ENCODE measurements around the gene AUTS2.

Gene AUTS2

DNA sequence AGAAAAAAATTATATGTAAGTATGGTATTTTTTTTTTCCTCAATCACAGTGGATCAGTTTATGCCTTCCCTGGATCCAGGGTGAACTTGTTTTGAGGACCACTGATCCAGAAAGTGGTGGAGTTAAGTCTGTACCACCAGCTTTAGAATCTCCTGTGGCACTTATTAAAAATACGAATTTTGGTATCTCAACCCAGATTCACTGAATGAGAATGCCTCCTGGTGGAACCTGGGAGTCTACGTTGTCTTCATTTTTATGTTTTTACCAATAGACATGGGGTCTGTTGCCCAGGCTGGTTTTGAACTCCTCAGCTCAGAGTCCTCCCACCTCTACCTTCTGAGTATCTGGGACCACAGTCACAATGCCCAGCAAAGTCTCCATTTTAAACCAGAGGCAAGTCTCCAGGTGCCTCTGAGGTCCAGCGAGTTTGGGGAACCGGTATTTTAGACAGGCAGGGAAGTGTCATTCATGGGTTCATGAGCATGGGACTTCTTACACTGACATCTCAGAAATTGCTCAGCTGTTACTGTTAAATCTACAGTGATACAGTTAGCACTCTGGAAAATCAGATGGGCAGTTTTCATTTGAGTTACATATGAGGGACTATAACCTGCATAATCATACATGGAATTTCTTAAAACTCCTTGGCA is 200.9 kb downstream of the AUTS2 start:
- DNase-seq = no peak

DNA sequence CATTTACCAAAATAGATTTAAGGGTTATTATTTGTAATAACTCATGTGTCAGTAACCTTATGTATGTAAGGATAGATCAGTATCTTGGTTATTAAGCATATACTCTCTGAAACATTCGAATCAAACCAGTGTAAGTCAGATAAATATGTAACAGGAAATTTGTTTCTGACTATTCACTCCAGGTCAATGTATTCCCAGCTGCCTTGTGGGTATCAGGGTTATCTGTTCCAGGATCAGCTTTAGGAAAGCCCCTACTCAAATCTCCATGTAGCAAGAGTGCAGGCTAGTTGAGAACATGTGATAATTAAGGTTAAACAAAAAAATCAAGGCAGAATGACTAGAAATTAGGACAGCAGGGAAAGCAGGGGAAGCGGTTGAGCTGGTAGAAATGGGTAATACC is 201.7 kb downstream of the AUTS2 start:
- DNase-seq = no peak

DNA sequence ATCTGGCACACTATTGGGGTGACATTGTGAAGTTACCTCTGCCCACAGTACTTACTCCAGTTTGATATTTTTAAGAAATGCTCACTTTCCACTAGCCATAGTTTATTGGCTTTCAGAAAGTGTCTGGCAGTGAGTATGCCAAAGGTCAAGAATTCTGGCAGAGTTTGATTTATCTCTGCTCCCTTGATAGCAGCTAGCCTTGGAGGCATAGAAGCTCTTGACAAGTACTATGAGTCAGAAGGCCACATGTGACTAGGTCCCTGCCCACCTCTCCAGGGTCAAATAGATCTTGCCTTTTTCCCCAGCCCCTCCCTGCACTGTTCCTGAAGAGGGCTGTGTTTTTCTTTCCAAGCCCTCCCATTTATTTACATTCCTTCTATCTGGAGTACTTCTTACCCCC is 202.2 kb downstream of the AUTS2 start:
- no peak for DNase-seq

DNA sequence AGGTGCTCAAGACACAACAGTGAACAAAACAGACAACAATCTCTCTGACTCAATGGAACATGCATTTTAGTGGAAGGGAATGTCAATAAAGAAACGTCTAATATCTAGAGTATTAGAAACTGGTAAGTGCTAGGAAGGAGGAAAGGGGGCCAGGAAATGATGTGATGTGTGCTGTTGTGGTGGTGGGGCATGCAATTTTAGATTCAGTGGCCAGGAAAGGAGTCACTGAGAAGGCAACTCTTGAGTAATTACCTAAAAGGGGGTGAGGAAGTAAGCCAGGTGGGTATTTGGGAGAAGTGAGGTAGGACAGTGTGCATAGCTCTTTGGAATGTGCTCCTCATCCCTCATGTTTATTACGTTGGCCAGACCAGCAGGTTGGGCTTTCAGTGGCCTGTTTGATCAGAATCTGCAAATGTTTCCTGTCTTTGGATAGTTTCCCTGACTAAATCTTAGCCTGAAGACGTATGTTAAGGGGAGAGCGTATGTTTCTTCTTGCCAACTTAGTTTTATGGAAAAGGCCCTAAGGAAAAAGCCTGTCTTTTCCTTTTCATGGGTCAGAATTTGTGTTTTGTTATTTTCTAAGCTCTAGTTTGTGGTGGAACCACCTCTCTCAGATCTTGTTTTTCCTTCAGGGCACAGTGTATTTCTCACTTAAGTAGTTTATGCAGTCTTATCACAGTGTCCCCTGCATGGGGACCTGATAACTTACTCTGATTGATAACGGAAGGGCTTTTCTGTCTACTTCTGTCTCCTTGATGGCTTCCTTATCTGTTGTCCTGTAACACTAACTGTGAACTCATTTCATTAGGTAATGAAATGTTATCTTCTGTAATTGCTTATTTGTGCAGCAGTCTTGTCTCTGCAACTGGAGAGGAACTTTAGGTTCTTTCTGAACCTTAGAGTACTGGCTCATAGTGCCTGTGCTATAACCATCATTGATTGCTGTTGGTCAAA is 203.7 kb downstream of the AUTS2 start:
- no peak for DNase-seq

DNA sequence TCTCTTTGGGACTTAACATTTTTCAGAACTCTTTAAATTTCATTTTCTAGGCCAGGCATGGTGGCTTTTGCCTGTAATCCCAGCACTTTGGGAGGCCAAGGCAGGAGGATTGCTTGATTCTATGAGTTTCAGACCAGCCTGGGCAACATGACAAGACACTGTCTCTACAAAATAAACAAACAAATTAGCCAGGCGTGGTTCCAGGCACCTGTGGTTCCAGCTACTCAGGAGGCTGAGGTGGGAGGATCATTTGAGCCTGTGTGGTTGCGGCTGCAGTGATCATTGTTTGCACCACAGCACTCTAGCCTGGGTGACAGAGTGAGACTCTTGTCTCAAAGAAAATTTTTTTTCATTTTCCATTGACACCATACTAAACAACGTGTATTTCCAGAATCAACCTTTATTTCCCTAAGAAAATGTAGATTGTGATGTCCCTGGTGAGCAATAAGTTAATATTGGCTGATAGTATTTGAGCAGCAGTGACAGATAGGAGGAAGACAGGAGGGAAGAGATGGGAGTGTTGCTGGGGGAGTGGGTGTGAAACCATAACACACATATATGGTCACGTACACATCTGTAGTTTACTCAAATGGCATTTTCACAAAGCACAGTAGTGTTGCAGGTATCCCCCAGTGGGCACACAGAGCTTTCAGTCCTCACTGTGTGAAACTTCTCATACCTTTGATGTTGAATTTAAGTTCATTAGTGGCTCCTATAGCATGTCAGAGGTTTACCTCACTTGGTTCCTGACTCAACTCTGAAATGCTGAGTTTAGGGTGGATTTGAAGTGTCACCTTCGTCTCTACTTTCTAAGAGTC is 205.6 kb downstream of the AUTS2 start:
- DNase-seq = no peak

DNA sequence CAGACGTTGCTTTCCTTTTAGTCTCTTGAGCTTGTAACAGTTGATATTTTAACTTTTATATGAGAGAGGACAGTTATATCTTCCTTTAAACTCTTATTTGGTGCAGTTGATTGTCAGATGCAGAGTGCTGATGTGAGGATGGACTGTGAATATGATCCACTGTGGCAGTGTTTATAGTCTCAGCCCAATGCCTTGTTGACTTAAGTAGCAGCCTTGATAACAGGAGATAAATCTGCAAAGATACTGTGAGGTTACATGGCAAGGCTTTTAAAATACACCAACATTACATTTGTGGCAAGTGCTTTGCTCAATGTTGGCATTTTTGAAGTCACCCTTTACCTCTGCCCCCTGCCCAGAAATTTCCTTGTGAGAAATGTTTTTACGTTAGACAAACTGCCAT is 206.7 kb downstream of the AUTS2 start:
- no peak for DNase-seq

DNA sequence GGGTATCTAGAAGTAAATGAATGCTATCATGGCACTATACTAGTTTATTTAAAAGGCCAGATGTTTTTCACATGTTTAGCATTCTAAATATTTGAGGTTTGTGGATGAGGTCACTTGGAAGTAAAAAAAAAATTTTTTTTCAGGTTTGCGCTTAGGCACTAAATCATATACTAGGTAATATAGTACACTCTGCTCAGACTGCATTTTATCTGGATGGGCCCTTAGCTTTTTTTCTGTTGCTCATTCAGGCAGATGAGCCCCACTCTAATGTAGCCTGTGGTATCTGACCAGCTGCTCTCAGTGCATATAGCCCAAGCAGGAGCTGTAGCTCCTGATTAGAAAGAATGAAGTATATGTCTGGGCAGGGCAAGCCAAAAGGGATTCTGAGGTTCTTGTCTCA is 210.1 kb downstream of the AUTS2 start:
- DNase-seq = no peak

DNA sequence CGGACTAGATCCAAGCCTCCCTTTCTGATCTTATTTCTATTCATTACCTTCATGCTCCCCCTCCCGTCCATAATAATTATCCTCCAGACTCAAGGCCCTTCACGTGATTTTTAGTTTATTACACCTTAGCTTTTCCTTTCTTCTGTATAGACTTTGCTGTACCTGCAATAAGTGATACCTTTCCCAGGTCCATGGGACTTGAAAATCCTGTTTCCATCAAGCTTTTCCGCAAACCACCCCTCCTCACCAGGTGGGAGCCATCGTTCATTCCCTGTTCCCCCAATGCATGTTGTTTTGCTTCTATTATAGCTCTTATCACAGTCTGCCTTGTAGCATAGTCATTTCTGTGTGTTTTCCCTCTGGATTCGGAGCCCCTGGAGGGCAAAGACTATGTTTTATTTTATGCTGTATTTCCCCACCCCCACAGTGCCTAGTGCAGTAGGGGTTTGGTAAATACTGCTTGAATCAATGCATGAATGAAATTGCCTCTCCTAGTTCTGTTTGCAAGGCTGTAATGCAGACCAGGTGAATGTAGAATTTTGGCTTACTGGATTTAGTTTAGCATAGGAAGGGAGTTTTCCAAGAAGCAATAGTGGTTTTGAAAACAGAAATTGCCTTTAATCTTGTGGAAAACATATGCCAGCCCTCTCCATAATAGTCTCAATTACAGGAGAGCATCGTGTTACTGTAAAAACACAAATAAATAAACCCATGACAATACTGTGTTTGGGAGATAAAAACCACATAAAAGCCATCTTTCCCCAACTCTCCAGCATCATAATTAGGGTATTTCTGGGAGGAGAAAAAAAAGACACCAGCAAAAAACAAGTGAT is 213.4 kb downstream of the AUTS2 start:
- no peak for DNase-seq

DNA sequence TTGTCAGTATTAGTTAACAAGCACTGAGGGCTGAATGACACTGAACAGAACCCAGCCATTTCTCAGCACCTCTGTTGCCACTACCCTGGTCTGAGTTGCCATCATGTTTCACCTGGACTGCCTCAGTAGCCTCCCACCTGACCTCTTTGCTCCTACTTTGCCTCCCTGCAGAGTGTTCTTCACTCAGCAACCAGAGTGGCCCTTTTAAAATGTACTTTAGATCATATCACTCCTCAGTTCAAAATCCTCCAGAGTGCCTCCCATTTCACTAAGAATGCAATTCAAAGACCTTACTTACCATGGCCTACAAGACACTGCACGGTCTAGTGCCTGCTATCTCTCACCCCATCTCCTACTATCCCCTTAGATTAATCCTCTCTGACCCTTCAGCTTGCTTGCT is 214.5 kb downstream of the AUTS2 start:
- DNase-seq = no peak

DNA sequence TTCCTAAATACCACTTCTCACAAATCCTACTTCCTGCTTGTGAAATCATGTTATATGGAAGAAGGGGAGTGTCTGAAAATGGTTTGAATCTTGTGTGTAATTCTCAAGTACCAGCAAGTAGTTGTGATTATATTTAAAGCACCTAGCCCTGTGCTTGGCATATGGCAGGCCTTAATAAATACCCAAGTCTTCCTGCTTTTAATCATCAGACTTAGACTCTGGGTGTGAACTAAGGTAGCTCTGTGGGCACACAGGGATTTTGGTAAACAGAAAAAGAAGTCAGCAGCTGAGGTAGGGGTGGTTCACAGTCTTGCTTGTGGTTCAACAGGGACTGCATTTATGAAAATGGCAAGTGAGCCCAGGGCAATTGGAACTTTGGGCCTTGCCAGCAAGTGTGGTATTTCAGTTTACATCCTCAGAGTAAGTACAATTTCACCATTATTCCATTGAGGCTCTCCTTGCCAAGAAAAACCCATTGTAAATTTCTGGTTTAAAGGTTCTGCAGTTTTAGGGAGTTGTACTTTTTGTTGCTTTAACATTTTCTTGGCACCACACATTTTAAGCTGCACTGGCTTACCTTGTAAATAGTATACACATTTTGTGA is 215.5 kb downstream of the AUTS2 start:
- peak; percentile 18 for DNase-seq

DNA sequence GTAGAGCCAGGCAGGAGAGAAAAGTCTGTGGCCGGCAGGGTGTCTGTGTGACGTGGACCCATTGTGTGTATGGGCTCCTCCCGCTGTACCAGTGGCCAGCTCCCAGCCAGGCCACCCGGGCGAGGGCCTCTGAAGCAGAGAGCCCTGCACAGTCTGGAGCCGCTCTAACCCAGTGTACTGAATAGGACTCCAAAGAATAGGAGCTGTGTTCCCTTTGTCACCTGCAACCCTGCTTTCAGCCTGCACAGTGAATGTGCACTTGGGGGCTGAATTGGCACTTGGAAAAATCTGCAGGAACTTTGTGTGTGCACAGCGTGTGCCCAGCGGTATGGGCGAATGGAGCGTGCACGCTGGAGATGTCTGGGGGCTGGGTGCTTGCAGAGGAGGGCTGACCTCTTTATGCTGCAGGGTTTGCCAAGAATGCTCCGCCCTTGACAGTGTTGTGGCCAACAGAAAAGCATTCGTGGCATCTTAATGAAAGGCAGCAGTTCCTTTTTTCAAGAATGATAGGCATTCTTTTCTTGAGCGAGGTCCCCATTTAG is 216.2 kb downstream of the AUTS2 start:
- DNase-seq = no peak

DNA sequence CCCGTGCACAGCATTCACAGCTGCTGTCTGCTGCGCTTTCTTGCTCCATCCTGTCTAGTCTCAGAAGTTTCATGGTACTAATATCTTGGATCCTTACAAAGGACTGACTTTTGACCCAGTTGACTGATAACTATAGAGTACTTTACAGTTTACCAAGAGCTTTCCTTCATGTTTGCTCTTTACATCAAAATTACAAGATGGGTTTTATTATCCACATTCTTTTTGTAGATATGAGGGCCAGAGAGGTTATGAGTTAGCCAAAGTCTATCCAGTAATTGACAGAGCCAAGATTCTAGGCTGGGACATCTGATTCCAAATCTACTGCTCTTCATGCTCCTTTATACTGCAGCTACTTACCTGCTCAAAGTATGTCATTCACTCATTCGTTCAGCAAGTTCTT is 218.2 kb downstream of the AUTS2 start:
- no peak for DNase-seq

DNA sequence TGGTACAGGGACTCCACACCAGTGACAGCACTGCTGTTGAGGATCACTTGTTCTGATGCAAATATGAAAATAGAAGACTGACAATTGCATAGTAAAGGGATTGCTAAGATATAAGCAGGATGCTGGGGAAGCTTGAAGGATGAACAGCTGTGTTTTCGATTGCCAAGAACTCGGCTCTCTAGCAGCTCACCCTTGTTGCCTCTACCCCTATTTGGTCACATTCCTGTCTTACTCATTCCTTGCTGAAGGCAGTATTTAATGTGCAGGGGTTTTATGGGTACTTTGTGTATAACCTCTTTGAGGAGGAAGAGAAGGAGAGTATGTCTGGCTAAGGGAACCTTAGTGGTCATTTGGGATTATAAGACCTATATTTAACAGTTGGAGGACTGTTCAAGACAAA is 218.8 kb downstream of the AUTS2 start:
- no peak for DNase-seq

DNA sequence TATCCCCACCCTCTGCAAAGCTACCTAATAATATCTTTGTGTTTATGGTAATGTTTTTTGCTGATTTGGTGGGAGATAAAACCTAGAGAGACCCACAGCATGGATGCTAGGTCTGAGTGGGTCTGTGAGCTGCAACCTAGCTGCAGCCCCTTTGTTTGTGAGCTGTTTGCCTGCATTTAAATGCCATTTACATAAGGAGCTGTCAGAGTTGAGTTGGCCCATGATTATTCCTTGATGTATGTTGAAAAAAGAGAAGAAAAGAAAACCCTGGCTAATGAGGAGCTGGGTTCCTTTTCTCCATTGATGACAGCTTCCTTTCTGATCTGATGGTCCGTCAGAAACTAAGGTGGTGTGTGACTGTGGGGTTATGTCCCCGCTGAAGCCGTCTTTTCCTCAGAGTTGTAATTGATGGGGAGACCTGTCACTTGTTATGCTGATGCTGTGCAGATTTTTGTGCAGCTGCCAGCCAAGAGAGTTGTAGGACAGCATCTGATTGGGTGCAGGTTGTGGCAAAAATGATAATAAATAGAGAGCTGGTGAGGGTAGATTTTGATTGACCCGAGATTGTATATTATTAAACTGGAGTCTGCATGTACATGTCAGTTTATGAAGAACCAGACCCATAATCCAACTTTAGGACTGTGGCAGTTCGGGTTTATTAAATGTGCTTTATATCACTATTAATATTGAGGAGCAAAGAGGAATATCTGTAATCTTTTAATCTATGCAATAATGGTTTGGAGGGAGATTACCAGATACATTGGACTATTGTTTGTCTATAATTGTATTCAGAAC is 219.8 kb downstream of the AUTS2 start:
- no peak for DNase-seq

DNA sequence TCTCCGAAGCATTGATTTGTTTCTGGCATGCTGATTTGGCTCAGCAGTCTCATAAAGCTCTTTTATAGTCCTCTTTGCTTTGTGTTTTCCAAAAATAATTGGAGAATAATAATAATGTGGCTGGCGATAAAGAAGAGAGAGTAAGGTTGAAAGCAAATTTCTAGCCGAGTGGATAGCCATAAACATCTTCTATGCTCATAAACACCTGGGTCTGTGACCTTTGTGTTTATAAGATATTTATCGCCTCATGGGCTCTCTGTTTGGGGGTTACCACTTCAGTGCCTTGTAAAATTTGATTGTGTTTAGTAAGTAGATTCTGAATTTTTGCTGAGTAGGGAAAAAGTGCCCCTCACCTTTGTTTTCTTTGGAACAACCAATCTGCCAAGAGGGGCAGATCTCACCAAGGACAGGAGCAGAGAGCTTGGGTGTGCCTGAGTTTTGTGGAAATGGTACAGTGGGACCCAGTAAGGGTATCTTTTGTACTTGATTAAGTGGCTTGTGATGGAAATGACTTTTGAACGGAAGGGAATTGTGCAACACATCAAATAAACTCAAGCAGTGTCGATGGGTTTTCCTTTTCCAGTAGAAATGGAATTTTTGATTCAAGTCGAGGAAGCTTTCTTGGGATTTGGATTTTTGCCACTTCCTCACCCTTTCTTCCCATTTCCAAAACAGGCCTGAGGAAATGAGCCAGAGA is 220.5 kb downstream of the AUTS2 start:
- no peak for DNase-seq

DNA sequence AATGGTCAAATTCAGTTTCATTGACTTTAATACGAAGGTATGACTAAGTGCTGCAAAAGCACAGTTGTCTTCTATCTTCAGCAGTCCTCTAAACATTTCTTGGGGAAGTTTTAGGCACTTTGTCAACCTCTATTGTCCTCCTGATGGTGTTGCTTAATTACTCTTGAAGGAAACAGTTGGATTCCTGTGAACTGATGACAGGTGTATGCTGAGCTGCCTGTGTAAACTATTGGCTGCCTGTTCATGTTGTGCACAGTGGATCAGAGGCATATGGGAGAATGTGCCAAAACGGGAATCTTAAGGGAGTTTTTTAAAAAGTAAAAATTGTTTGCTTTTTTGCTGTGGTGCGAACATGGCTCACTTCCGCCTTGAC is 221.0 kb downstream of the AUTS2 start:
- DNase-seq = no peak

DNA sequence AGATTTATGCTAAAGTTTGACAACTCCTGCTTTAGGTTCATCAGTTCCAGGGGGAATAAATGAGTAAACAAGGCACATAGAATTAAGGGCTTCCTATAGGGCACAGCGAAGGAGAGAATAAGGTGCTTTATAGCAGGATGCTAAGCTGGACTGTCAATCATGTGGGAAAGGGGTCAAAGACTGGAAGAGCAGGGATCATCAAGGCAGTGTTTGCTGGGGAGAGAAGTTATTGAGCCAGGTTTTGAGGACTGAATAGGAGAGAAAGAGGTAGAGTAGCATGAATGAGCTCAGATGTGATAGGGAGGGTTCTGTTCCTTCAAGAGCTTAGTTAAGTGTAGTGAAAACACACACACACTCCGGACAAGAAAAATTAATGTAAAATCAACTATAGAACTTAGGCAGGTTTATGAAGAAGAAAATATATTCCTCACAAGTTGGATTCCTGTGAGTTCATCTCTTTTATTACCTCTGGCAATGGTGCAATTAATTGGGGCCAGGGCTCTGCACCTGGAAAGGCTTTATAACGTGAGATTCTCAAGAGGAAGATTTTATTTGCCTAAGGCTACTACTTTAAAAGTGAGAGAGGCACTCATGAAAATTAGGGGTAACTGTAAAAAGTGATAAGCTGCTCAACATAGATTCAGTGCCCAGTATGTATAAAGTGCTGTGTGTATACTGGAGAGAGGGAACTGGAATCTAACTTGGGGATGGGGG is 222.4 kb downstream of the AUTS2 start:
- no peak for DNase-seq

DNA sequence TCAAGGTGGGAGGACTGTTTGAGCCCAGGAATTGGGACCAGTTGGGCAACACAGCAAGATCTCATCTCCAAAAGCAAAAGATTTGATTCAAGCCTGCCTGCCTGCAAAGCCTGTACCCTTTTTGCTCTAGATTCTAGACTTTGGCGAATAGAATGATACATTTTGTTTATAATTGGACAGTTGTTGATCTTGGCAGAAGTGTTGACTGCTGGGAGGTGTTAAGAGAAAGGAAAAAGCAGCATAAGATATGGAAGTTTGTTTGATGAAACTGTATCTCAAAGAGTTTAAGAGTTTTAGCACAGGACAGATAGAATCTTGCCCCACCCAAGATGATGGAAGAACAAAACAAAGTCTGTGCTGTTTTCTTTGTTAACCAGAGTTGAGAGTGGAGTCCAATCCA is 224.1 kb downstream of the AUTS2 start:
- no peak for DNase-seq

DNA sequence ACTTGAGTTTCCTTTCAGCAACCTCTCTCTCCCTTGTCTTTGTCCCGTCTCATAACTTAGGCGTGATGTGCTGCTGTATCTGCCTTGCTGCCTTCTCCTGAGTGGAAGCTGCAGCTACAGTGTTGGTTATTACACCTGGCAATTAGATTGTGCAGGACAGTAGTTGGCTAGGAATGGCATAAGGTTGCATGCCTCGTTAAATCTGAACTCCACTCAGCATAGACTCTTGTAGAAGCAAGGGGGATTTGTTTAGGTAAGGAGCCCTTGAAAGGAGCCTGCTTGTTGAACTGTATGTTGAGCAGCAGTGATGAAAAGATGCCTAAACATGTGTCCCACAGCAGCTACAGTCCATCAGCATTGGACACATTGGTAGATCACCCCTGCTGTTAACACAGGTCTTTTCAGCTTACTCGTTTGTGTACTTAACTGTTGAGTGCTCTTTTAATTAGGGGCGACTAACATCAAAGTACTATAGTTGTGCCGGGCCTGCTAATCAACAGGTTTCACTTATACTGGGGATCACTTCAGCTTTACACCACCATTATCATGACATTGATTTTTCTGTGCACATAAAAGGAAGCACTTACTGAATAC is 225.0 kb downstream of the AUTS2 start:
- DNase-seq = no peak
